ENCODE measurements around the gene LMNTD1. TPM values are rescaled to one million over a fixed set of nuclear protein-coding genes. Genes with fewer than 3 reads are reported as not detected.
"Not testable (repeated sequence)": the region's sequence is repeated elsewhere in the genome, so short reads cannot be mapped to it uniquely, and the experiment has no call there.

The LMNTD1 gene
- polyA plus RNA-seq (2013) = not detected in 2 replicates

GRCh38 chr12:25553098-25553497 lies at the start of gene LMNTD1:
LMNTD1 (minus strand) TSS chr12:25553283; CDS start chr12:25552959, 324 bp downstream.
- Histone ChIP-seq H4K12ac (ENCODE audit: low read depth, low read length) (no peak within 1 kb of the TSS), H3K36me3 (ENCODE audit: control insufficient read depth in 1 of 2, insufficient read depth in 2 of 2, low read length in 2 of 2) (no peaks in the 10 kb centered on the region), H2AFZ (ENCODE audit: insufficient read depth, low read length, poor library complexity) (no peak within 1 kb of the TSS), H4K8ac (ENCODE audit: low read depth, low read length) (no peak within 1 kb of the TSS), H2BK5ac (ENCODE audit: low read depth, low read length, poor library complexity) (no peak within 1 kb of the TSS), H3K18ac (ENCODE audit: low read length) (no peak within 1 kb of the TSS), H3K79me1 (ENCODE audit: low read length) (no peaks in the 10 kb centered on the region), H3K23ac (ENCODE audit: low read length) (no peak within 1 kb of the TSS), H3K4me2 (ENCODE audit: low read length) (no peak within 1 kb of the TSS), H3K14ac (ENCODE audit: low read length) (no peak within 1 kb of the TSS), H2BK120ac (ENCODE audit: insufficient read depth, low read length, poor library complexity) (no peak within 1 kb of the TSS), H3K4me1 (ENCODE audit: control insufficient read depth in 1 of 2, insufficient read depth in 2 of 2, low read length in 2 of 2) (no peaks in the 10 kb centered on the region), H3K9me3 (ENCODE audit: insufficient read depth, low read depth, low read length) (no peaks in the 10 kb centered on the region), H2BK12ac (ENCODE audit: low read length) (no peak within 1 kb of the TSS), H3K27ac (ENCODE audit: low read depth, low read length) (no peak within 1 kb of the TSS), H3K9ac (ENCODE audit: low read length) (no peak within 1 kb of the TSS), H4K91ac (ENCODE audit: low read depth, low read length) (no peak within 1 kb of the TSS), H3K79me2 (ENCODE audit: control insufficient read depth, insufficient read depth, low read length, poor library complexity) (no peaks in the 10 kb centered on the region), H3K4ac (ENCODE audit: low read depth, low read length) (no peak within 1 kb of the TSS), H3K4me3 (ENCODE audit: low read depth, low read length) (no peak within 1 kb of the TSS), H2AK5ac (ENCODE audit: low read length) (no peak within 1 kb of the TSS), H3K27me3 (ENCODE audit: insufficient read depth, low read length) (no peaks in the 10 kb centered on the region)
- DNase-seq = peak in 1 of 2 donors; percentile 25
- no CpG with 5 or more reads among the region's 1 CpG for WGBS (ENCODE audit: extremely low coverage, insufficient coverage, insufficient read length)

- Histone ChIP-seq H3K23ac (ENCODE audit: low read length) (no peak overlapping the region), H3K14ac (ENCODE audit: low read length) (no peak overlapping the region), H2BK120ac (ENCODE audit: insufficient read depth, low read length, poor library complexity) (no peak overlapping the region), H3K79me1 (ENCODE audit: low read length) (no peaks in the 10 kb centered on the region), H2BK5ac (ENCODE audit: low read depth, low read length, poor library complexity) (no peak overlapping the region), H3K4me1 (ENCODE audit: control insufficient read depth in 1 of 2, insufficient read depth in 2 of 2, low read length in 2 of 2) (no peaks in the 10 kb centered on the region), H3K27ac (ENCODE audit: low read depth, low read length) (no peak overlapping the region), H3K79me2 (ENCODE audit: control insufficient read depth, insufficient read depth, low read length, poor library complexity) (no peaks in the 10 kb centered on the region), H3K36me3 (ENCODE audit: control insufficient read depth in 1 of 2, insufficient read depth in 2 of 2, low read length in 2 of 2) (no peaks in the 10 kb centered on the region), H3K4me3 (ENCODE audit: low read depth, low read length) (no peak overlapping the region), H4K8ac (ENCODE audit: low read depth, low read length) (no peak overlapping the region), H3K4me2 (ENCODE audit: low read length) (no peak overlapping the region), H3K18ac (ENCODE audit: low read length) (no peak overlapping the region), H3K9ac (ENCODE audit: low read length) (no peak overlapping the region), H3K4ac (ENCODE audit: low read depth, low read length) (no peak overlapping the region), H3K9me3 (ENCODE audit: insufficient read depth, low read depth, low read length) (no peaks in the 10 kb centered on the region), H3K27me3 (ENCODE audit: insufficient read depth, low read length) (no peaks in the 10 kb centered on the region), H4K12ac (ENCODE audit: low read depth, low read length) (no peak overlapping the region), H4K91ac (ENCODE audit: low read depth, low read length) (no peak overlapping the region), H2AK5ac (ENCODE audit: low read length) (no peak overlapping the region), H2BK12ac (ENCODE audit: low read length) (no peak overlapping the region), H2AFZ (ENCODE audit: insufficient read depth, low read length, poor library complexity) (no peak overlapping the region)
- no CpG with 5 or more reads among the region's 3 CpGs for WGBS (ENCODE audit: extremely low coverage, insufficient coverage, insufficient read length)
- DNase-seq = no peak
Measured at GRCh38 chr12:25598956-25599355, 45.9 kb upstream of the LMNTD1 start.

GRCh38 chr12:25595496-25595895 lies 42.4 kb upstream of the LMNTD1 start:
- H2AK5ac ChIP-seq (ENCODE audit: low read length); H3K18ac ChIP-seq (ENCODE audit: low read length); H2AFZ ChIP-seq (ENCODE audit: insufficient read depth, low read length, poor library complexity); H3K36me3 ChIP-seq (ENCODE audit: control insufficient read depth in 1 of 2, insufficient read depth in 2 of 2, low read length in 2 of 2); H3K4ac ChIP-seq (ENCODE audit: low read depth, low read length); H3K4me2 ChIP-seq (ENCODE audit: low read length); H2BK120ac ChIP-seq (ENCODE audit: insufficient read depth, low read length, poor library complexity); H3K23ac ChIP-seq (ENCODE audit: low read length); DNase-seq; H4K12ac ChIP-seq (ENCODE audit: low read depth, low read length); H3K4me3 ChIP-seq (ENCODE audit: low read depth, low read length); H3K9me3 ChIP-seq (ENCODE audit: insufficient read depth, low read depth, low read length); H3K14ac ChIP-seq (ENCODE audit: low read length); H2BK12ac ChIP-seq (ENCODE audit: low read length); H3K27ac ChIP-seq (ENCODE audit: low read depth, low read length); H3K79me1 ChIP-seq (ENCODE audit: low read length); H2BK5ac ChIP-seq (ENCODE audit: low read depth, low read length, poor library complexity); H4K8ac ChIP-seq (ENCODE audit: low read depth, low read length); H3K9ac ChIP-seq (ENCODE audit: low read length); H3K27me3 ChIP-seq (ENCODE audit: insufficient read depth, low read length); H4K91ac ChIP-seq (ENCODE audit: low read depth, low read length); H3K4me1 ChIP-seq (ENCODE audit: control insufficient read depth in 1 of 2, insufficient read depth in 2 of 2, low read length in 2 of 2); H3K79me2 ChIP-seq (ENCODE audit: control insufficient read depth, insufficient read depth, low read length, poor library complexity): not testable (repeated sequence)

DNA sequence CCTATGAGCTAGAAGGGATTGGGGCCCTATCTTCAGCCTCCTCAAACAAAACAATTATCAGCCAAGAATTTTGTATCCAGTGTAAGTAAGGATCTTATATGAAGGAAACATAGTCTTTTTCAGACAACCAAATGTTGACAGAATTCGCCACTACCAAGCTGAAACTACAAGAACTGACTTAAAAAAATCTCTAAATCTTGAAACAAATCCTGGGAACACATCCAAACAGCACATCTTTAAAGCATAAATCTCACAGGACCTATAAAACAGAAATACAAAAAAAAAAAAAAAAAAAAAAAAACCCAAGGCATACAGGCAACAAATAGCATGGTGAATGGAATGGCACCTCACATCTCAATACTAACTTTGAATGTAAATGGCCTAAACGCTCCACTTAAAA lies 41.3 kb upstream of the LMNTD1 start:
- no peak overlapping the region for H2AK5ac ChIP-seq (ENCODE audit: low read length)
- H3K18ac ChIP-seq (ENCODE audit: low read length) = no peak overlapping the region
- no peak overlapping the region for H3K9ac ChIP-seq (ENCODE audit: low read length)
- no peak overlapping the region for H2BK120ac ChIP-seq (ENCODE audit: insufficient read depth, low read length, poor library complexity)
- H2BK5ac ChIP-seq (ENCODE audit: low read depth, low read length, poor library complexity) = no peak overlapping the region
- H3K9me3 ChIP-seq (ENCODE audit: insufficient read depth, low read depth, low read length) = peaks cover 2% of the 10 kb centered on the region
- DNase-seq = no peak
- H3K27me3 ChIP-seq (ENCODE audit: insufficient read depth, low read length) = no peaks in the 10 kb centered on the region
- no peaks in the 10 kb centered on the region for H3K4me1 ChIP-seq (ENCODE audit: control insufficient read depth in 1 of 2, insufficient read depth in 2 of 2, low read length in 2 of 2)
- WGBS (ENCODE audit: extremely low coverage, insufficient coverage, insufficient read length) = no CpG with 5 or more reads among the region's 2 CpGs
- H3K79me2 ChIP-seq (ENCODE audit: control insufficient read depth, insufficient read depth, low read length, poor library complexity) = no peaks in the 10 kb centered on the region
- no peak overlapping the region for H3K23ac ChIP-seq (ENCODE audit: low read length)
- H3K27ac ChIP-seq (ENCODE audit: low read depth, low read length) = no peak overlapping the region
- H3K4me2 ChIP-seq (ENCODE audit: low read length) = no peak overlapping the region
- no peak overlapping the region for H3K4me3 ChIP-seq (ENCODE audit: low read depth, low read length)
- no peak overlapping the region for H3K4ac ChIP-seq (ENCODE audit: low read depth, low read length)
- H3K14ac ChIP-seq (ENCODE audit: low read length) = no peak overlapping the region
- H4K8ac ChIP-seq (ENCODE audit: low read depth, low read length) = no peak overlapping the region
- no peaks in the 10 kb centered on the region for H3K36me3 ChIP-seq (ENCODE audit: control insufficient read depth in 1 of 2, insufficient read depth in 2 of 2, low read length in 2 of 2)
- no peak overlapping the region for H2AFZ ChIP-seq (ENCODE audit: insufficient read depth, low read length, poor library complexity)
- no peak overlapping the region for H4K12ac ChIP-seq (ENCODE audit: low read depth, low read length)
- no peak overlapping the region for H4K91ac ChIP-seq (ENCODE audit: low read depth, low read length)
- H2BK12ac ChIP-seq (ENCODE audit: low read length) = no peak overlapping the region
- no peaks in the 10 kb centered on the region for H3K79me1 ChIP-seq (ENCODE audit: low read length)

Data from trophoblast cell (in vitro differentiated cells and primary cell).